ENCODE data around the gene SSC5D. TPM values are rescaled to one million over a fixed set of nuclear protein-coding genes. Genes with fewer than 3 reads are reported as not detected.

SSC5D gene
- total RNA-seq, 1 donor from 2014 or later: under 0.01 TPM

GRCh38 chr19:55536951-55537740, 48.9 kb downstream of the SSC5D start, which contains the start of gene SBK2:
TSS of gene SBK2 (minus strand) at chr19:55537133. CDS start at chr19:55536294, 839 bp downstream.
- peak in 1 of 2 donors; percentile 25 for DNase-seq (ENCODE audit: low read depth in 2 of 2)

- no peak for DNase-seq (ENCODE audit: low read depth in 2 of 2)
Observed at GRCh38 chr19:55537741-55538111, 49.5 kb downstream of the SSC5D start.

- no peak for DNase-seq (ENCODE audit: low read depth in 2 of 2)
Observed at GRCh38 chr19:55538132-55538531, 49.9 kb downstream of the SSC5D start.

- no peak for DNase-seq (ENCODE audit: low read depth in 2 of 2)
Observed at GRCh38 chr19:55539090-55539984, 51.1 kb downstream of the SSC5D start.

DNA sequence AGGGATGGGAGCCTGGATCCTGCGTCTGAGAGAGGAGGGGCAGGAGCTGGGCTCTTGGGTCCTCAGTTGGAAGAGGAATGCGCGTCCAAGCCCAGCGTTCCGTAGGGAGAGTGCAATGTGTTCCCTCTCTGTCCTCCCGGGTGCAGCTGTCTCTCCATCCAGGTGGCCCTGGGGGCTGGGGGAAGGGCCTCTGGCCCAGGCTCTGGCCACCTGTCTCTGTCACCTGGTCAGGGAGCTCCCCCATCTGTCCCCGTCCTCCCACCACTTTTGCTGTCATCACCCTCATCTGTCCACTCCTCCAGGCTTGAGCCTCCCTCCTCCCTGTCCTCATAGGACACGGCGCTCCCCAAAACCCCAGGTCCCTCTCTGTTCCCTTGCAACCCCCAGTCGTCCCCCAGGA, 52.4 kb downstream of the SSC5D start:
- DNase-seq (ENCODE audit: low read depth in 2 of 2): no peak

DNA sequence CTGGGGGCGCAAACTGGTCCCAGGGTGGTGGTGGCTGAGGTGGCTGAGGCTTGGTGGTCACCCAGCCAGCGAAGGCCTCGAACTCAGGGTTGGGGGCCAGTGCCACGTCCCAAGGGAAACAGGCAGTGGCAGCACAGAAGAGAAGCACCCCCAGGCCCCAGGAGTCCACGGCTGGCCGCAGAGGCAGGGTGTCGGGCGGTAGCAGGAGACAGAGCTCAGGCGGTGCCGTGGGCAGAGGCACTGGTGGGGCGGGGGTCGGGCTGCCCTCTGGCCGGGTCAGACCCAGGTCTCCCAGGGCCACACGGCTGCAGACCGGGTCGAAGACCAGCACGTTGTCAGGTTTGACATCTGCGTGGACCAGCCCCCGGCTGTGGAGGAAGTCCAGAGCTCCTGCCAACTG, 52.9 kb downstream of the SSC5D start:
- DNase-seq (ENCODE audit: low read depth in 2 of 2): no peak

- no peak for DNase-seq (ENCODE audit: low read depth in 2 of 2)
Observed at GRCh38 chr19:55542292-55542855, 54.1 kb downstream of the SSC5D start.

DNA sequence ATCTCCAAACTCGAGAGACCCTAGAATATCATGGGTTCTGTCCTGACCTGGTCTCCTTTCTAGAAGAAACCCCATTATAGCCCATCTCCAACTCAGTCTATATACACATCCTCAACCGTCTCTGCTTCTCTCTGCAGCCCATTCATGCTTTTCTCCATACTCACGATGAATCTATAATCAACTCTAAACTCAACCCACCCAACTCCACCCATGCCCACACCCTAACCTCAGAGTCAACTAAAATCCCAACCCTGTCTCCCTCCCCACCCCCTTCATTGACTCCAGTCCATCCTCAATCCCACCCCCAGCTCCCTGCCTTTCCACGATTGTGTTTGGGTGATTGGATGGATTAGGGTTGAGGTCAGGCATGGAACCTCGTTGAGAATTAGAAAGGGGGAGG, 55.3 kb downstream of the SSC5D start:
- DNase-seq (ENCODE audit: low read depth in 2 of 2): no peak

DNA sequence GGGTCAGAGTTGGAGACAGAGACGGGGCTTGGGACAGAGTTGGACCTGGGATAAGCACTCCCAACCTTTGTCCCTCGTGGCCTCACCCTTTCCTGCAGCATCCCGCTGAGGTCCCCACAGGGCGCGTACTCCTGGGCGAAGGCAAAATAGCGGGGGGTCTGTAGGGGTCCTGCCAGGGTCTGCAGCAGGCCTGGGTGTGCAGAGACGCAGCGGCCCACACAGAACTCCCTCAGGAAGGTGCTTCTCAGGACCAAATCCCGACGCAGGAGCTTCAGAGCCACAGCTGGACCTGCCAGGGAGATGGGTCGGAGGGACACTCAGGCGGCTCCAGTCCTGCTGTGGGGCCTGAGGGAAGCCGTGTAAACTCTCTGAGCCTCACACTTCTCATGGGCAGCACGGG, 55.8 kb downstream of the SSC5D start:
- DNase-seq (ENCODE audit: low read depth in 2 of 2): no peak

GRCh38 chr19:55544776-55545439, 56.7 kb downstream of the SSC5D start:
- no peak for DNase-seq (ENCODE audit: low read depth in 2 of 2)

DNA sequence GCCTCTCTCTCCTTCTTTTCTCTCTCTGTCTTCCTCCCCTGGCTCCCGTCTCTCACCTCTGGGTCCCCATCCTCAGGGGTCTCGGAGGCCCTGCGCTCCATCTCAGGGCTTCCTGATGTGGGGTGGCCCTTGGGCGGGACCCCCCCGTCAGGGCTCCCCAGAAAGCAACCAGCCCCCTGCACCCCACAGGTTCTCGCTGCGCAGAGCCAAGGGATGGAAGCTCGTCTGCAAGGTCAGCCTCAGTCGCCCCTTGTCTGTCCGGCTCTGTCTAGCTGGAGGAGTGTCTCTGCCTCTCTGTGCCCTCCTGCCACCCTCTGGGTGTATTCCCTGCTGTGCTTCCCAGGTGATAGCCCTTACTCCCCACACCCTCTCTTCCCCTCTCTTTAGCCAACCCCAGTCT, 57.2 kb downstream of the SSC5D start, which contains the start of gene SBK3:
SBK3 (minus strand) TSS at position 101 of the 400 bp plus-strand sequence; CDS start at position 101, 0 bp downstream.
- DNase-seq (ENCODE audit: low read depth in 2 of 2): no peak

GRCh38 chr19:55546011-55546410, 57.8 kb downstream of the SSC5D start:
- no peak for DNase-seq (ENCODE audit: low read depth in 2 of 2)

- peak; percentile 97 to 98 for DNase-seq (ENCODE audit: low read depth in 2 of 2)
Observed at GRCh38 chr19:55546822-55547614, 58.8 kb downstream of the SSC5D start.

GRCh38 chr19:55549500-55550320, 61.5 kb downstream of the SSC5D start:
- DNase-seq (ENCODE audit: low read depth in 2 of 2): peak; percentile 80 to 82

DNA sequence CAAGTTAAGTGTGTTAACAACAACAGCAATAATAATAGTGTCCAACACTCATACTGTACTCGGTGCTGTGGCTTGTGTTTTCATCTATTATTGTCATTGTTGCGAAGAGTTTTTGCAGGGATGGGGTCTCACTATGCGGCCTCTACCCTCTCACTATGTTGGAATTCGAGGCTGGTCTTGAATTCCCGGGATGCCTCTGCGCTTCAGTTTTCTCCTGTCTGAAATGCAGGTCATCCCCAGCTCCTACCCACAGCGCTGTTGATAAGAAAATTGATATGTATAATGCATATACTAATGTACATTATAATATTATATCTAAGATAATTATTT, 62.0 kb downstream of the SSC5D start:
- no peak for DNase-seq (ENCODE audit: low read depth in 2 of 2)

- no peak for DNase-seq (ENCODE audit: low read depth in 2 of 2)
Observed at GRCh38 chr19:55552206-55552605, 64.0 kb downstream of the SSC5D start.

DNA sequence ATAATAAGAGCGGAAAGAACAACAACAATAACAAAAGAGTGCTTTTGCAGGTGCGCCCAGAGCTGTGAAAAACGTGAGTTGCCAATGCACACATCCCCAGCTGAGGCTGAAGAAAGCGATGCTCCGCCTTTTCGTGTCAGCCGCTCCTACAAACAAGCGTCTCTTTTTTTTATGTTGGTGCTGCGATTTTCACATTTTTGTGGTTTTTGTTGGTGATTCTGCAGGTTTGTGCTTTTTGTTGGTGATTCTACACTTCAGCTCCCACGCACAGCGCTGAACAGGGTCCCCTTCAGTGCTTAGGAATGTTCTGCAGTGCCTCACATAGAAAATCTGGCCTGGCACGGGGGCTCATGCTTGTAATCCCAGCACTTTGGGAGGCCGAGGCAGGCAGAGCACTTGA, 64.4 kb downstream of the SSC5D start:
- no peak for DNase-seq (ENCODE audit: low read depth in 2 of 2)

GRCh38 chr19:55553217-55554182, 65.3 kb downstream of the SSC5D start:
- no peak for DNase-seq (ENCODE audit: low read depth in 2 of 2)

GRCh38 chr19:55554302-55554701, 66.1 kb downstream of the SSC5D start:
- no peak for DNase-seq (ENCODE audit: low read depth in 2 of 2)
